ENCODE measurements around the gene KPNB1.

GRCh38 chr17:47708864-47709541, 59.3 kb downstream of the KPNB1 start:
- TF ChIP-seq CTCF (IDR thresholded peaks at IDR 0.05): no peak
- TF ChIP-seq POLR2A (IDR thresholded peaks at IDR 0.05): peak in 1 of 2 donors; percentile 24

Data from tibial nerve (tissue), 3 donors.